Measurements from ENCODE around the gene UBR2.
A peak's percentile ranks its signal among the peaks of the same experiment; 100 is the strongest.
"Not testable (repeated sequence)": the region's sequence is repeated elsewhere in the genome, so short reads cannot be mapped to it uniquely, and the experiment has no call there.

The UBR2 gene

DNA sequence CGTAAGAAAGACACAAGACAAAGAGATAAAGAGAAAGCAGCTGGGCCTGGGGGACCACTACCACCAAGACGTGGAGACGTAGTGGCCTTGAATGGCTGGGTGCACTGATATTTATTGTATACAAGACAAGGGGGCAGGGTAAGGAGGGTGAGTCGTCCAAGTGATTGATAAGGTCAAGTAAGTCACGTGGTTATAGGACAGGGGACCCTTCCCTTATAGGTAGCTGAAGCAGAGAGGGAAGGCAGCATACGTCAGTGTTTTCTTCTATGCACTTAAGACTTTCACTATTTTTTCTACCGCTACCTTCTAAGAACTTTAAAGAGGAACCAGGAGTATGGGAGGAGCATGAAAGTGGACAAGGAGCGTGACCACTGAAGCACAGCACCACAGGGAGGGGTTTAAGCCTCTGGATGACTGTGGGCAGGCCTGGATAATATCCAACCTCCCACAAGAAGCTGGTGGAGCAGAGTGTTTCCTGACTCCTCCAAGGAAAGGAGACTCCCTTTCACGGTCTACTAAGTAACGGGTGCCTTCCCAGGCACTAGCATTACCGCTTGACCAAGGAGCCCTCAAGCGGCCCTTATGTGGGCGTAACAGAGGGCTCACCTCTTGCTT lies 170.1 kb downstream of the UBR2 start:
- DNase-seq = not testable (repeated sequence)

DNA sequence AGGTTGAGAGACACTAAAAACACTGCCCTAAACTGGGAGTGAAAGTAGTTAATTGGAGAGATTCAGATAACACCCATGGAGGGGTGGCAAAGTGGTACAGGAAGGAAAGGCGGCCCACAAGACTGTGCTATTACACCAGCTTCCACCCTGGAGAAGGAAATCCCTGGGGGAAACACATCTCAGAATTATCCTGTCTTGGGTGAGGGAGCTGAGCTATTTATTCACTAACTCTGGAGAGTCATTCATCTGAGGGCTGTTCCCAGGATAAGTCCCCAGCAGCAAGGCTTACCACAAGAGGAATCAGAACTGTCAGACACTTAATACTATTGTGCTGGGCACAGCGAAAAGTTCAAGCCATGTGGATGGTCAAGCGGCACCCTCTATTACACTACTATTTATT lies 172.1 kb downstream of the UBR2 start:
- no peak for DNase-seq

DNA sequence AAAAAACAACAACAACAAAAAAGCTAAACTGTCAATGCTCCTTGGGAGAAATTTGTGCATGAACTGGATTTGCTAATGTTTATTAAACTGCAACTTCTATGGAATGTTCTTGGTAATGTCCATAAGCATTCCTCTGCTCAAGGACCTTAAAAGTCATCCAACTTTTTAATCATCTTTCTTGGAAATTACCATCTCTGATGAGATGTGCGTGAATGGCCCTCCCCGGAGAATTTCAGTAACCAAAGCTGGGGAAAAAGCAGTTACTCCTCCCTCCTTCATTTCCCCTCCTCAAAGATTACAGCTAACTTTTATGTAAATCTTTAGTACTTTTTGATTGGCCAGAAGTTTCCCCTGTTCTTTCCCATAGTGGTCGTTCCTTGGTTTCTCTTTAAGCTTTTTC lies 176.9 kb downstream of the UBR2 start:
- no peak for DNase-seq

DNA sequence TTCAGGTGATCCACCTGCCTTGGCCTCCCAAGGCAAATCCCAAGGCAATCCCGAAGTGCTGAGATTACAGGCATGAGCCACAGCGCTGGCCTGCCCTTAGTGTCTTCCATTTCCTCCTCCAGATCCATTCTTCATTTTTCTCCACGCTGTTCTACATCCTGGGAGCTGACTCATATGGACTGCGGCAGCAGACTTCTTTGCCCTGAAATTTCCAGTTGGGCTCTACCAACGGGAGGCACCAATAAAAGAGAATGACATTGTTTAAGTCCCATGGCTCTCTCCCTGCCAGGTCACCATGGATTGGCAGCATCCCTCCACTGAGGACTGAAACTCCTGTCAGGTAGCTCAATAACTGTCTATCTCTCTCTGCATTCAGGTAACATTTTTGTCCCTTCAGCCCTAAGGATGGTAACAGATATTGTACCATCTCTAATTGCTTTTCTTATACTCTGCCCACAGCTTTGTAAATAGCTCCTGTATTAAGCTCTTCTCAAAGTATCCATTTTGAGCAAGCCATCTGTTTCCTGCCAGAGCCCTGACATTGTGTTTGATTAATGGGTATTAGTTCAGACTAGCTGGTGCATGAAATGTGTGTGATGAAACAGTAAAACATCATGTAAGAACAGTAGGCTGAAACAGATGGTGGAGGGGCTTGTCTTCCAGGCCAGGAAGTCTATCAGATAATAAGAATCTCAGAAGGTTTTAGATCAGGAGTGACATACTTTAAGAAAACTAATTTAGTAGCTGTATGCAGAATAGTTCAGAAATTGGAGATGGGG lies 178.5 kb downstream of the UBR2 start:
- DNase-seq = peak; percentile 15
